HCT116 (cell line): Measurements from ENCODE around the gene HSD17B3. TPM values are rescaled to one million over a fixed set of nuclear protein-coding genes. Genes with fewer than 3 reads are reported as not detected.

ENCODE experiments used
- ATAC-seq: fragments of 200-7000 bp; cut with Tn5 transposase; 2 replicates; pipeline ENCODE4 v1.9.1; 2020; ENCODE audit warnings: mild to moderate bottlenecking, moderate library complexity
- BruUV-seq: library from RNA; stranded (reverse); fragments of 400-500 nt; replicated peaks from 2 replicates; lab custom pipeline; 2021; lab: Mats Ljungman, UMichigan
- CTCF ChIA-PET: fragments of 300-600 bp; sonication (Branson Sonifier 250); formaldehyde crosslinking; loops from one replicate; lab custom pipeline; 2021; ENCODE audit warnings: antibody characterized with exemption; lab: Charles Lee
- POLR2A ChIA-PET: fragments of 300-600, 350-600 bp; sonication (Branson Sonifier 250); formaldehyde crosslinking; loops from one replicate; lab custom pipeline; 2021; ENCODE audit warnings: antibody characterized with exemption; lab: Charles Lee
- RAD21 ChIA-PET, 2 experiments: fragments of 300-600 bp; sonication (Branson Sonifier 250); formaldehyde crosslinking; loops; one replicate each; lab custom pipeline; 2023; ENCODE audit warnings: low total read pairs in 2 of 2; ENCODE audit not compliant: uncharacterized antibody in 2 of 2, unreplicated experiment in 2 of 2, low non-redundant PET in 1 of 2; lab: Charles Lee
- DNase-seq: peaks from one replicate; pipeline ENCODE4 v3.0.0-alpha.2; 2010; ENCODE audit warnings: low read depth, low spot score
- H2AFZ ChIP-seq: fragments of 200-600 bp; shearing (Covaris generic), sonication (generic); 2 replicates; pipeline ENCODE4 v1.6.1; 2017; ENCODE audit warnings: low read depth, mixed run types, mixed read lengths, antibody characterized with exemption, low read length; ENCODE audit not compliant: poor library complexity, severe bottlenecking
- H3K27ac ChIP-seq: 2 replicates; pipeline ENCODE4 v1.5.1; 2012; ENCODE audit warnings: low read depth, low read length
- H3K27me3 ChIP-seq: fragments of 200-600 bp; sonication (generic); 2 replicates; pipeline ENCODE4 v1.6.1; 2016; ENCODE audit warnings: mixed run types, low read length, mixed read lengths; ENCODE audit not compliant: insufficient read depth
- H3K36me3 ChIP-seq, 2 experiments: fragments of 200-500 bp in 1 of 2; fragments of 200-600 bp in 1 of 2; sonication (Bioruptor generic) in 1 of 2; sonication (generic) in 1 of 2; 2 replicates each; pipeline versions ENCODE4 v1.5.1 to v1.6.1; 2014 to 2016; ENCODE audit warnings: low read length in 2 of 2, inconsistent platforms in 1 of 2, mixed read lengths in 1 of 2, mixed run types in 1 of 2; ENCODE audit not compliant: insufficient read depth in 2 of 2, control insufficient read depth in 1 of 2
- H3K4me1 ChIP-seq, 2 experiments: fragments of 200-600 bp in 1 of 2; sonication (generic) in 1 of 2; 2 replicates each; pipeline versions ENCODE4 v1.5.1 to v1.6.1; 2012 to 2017; ENCODE audit warnings: low read length in 2 of 2, inconsistent platforms in 1 of 2, mild to moderate bottlenecking in 1 of 2, mixed read lengths in 1 of 2, mixed run types in 1 of 2, moderate library complexity in 1 of 2; ENCODE audit not compliant: insufficient read depth in 2 of 2, control insufficient read depth in 1 of 2
- H3K4me2 ChIP-seq: fragments of 200-600 bp; sonication (generic); 2 replicates; pipeline ENCODE4 v1.6.1; 2017; ENCODE audit warnings: mixed run types, low read length, mixed read lengths
- H3K4me3 ChIP-seq, 2 experiments: fragments of 200-600 bp in 1 of 2; sonication (generic) in 1 of 2; replicated peaks in 1 of 2; 2 replicates each; pipeline ENCODE4 v1.5.1; 2011 to 2016; ENCODE audit warnings: low read length in 2 of 2, control low read depth in 1 of 2, low read depth in 1 of 2, mild to moderate bottlenecking in 1 of 2, mixed read lengths in 1 of 2, mixed run types in 1 of 2
- H3K79me2 ChIP-seq: fragments of 200-600 bp; sonication (generic); 2 replicates; pipeline ENCODE4 v1.6.1; 2017; ENCODE audit warnings: mild to moderate bottlenecking, mixed run types, low read length, moderate library complexity, mixed read lengths; ENCODE audit not compliant: insufficient read depth
- H3K9ac ChIP-seq: fragments of 200-600 bp; sonication (generic); 2 replicates; pipeline ENCODE4 v1.6.1; 2016; ENCODE audit warnings: low read length, mixed read lengths
- H3K9me2 ChIP-seq: fragments of 200-600 bp; sonication (generic), shearing (Covaris generic); 2 replicates; pipeline ENCODE4 v1.6.1; 2017; ENCODE audit warnings: mixed run types, mild to moderate bottlenecking, moderate library complexity; ENCODE audit not compliant: insufficient read depth
- H3K9me3 ChIP-seq, 2 experiments: fragments of 200-500 bp in 1 of 2; fragments of 200-600 bp in 1 of 2; sonication (Bioruptor generic) in 1 of 2; sonication (generic) in 1 of 2; 2 replicates each; pipeline ENCODE4 v1.6.1; 2014 to 2017; ENCODE audit warnings: low read length in 2 of 2, mixed read lengths in 2 of 2, inconsistent platforms in 1 of 2, low read depth in 1 of 2, mild to moderate bottlenecking in 1 of 2, mixed run types in 1 of 2, moderate library complexity in 1 of 2; ENCODE audit not compliant: control insufficient read depth in 1 of 2, insufficient read depth in 1 of 2
- H4K20me1 ChIP-seq: fragments of 200-600 bp; sonication (generic), shearing (Covaris generic); 2 replicates; pipeline ENCODE4 v1.6.1; 2017; ENCODE audit warnings: mixed run types, mild to moderate bottlenecking, moderate library complexity; ENCODE audit not compliant: insufficient read depth
- CBX3 ChIP-seq: IDR thresholded peaks from 2 replicates; pipeline ENCODE4 v1.6.1; 2012; ENCODE audit warnings: low read depth
- CTCF ChIP-seq, 3 experiments: fragments of 200-600 bp in 1 of 3; sonication (generic) in 1 of 3; IDR thresholded peaks in 2 of 3; conservative IDR thresholded peaks in 1 of 3; 2 replicates each; pipeline ENCODE4 v1.5.1; 2012 to 2017; ENCODE audit warnings: low read depth in 2 of 3, low read length in 2 of 3, antibody characterized with exemption in 1 of 3, borderline replicate concordance in 1 of 3, control low read depth in 1 of 3, mild to moderate bottlenecking in 1 of 3, mixed read lengths in 1 of 3, mixed run types in 1 of 3, moderate library complexity in 1 of 3; ENCODE audit not compliant: insufficient read depth in 1 of 3
- ELF1 ChIP-seq: IDR thresholded peaks from 2 replicates; pipeline ENCODE4 v1.6.1; 2012; ENCODE audit warnings: low read depth, borderline replicate concordance
- FOSL1 ChIP-seq: IDR thresholded peaks from 2 replicates; pipeline ENCODE4 v1.6.1; 2012; ENCODE audit warnings: low read depth
- RAD21 ChIP-seq: IDR thresholded peaks from 2 replicates; pipeline ENCODE4 v1.6.1; 2012; ENCODE audit warnings: low read depth, mild to moderate bottlenecking
- REST ChIP-seq: IDR thresholded peaks from 2 replicates; pipeline ENCODE4 v1.6.1; 2012; ENCODE audit warnings: low read depth
- TCF7L2 ChIP-seq: IDR thresholded peaks from 2 replicates; pipeline ENCODE4 v1.7.0; 2011; ENCODE audit warnings: borderline replicate concordance, inconsistent platforms; ENCODE audit not compliant: insufficient read depth, insufficient read length; ENCODE audit errors: extremely low read depth
- YY1 ChIP-seq: IDR thresholded peaks from 2 replicates; pipeline ENCODE4 v1.6.1; 2011; ENCODE audit warnings: low read length, low read depth, moderate library complexity, mild to moderate bottlenecking; ENCODE audit not compliant: insufficient replicate concordance; ENCODE audit errors: extremely low read depth
- ZFX ChIP-seq: fragments of 450-650 bp; IDR thresholded peaks from 2 replicates; pipeline ENCODE4 v1.6.1; 2017
- ZNF274 ChIP-seq: fragments of 200-500 bp; sonication (Bioruptor generic); IDR thresholded peaks from 2 replicates; pipeline ENCODE4 v1.6.1; 2014; ENCODE audit warnings: mild to moderate bottlenecking, low read depth, low read length, inconsistent platforms
- intact Hi-C: fragments of 100-400 bp; cut with micrococcal nuclease; formaldehyde crosslinking; loops from 2 replicates; pipeline ENCODE4 v1.10.0; 2022
- total RNA-seq: library from RNA; stranded (reverse); gene quantifications from one replicate; pipeline ENCODE4 v1.2.1, GENCODE V29; 2021; ENCODE audit not compliant: unreplicated experiment
- TF ChIP-seq, protein P1 (sequence below): IDR thresholded peaks from 2 replicates; pipeline ENCODE4 v1.6.1; 2012

Gene HSD17B3
- total RNA-seq, 1 experiment from 2014 or later = 0.37 TPM

- no peak for TF ChIP-seq REST
- TF ChIP-seq ZFX = no peak
- no peak for TF ChIP-seq FOSL1
Measured at GRCh38 chr9:96187151-96187555, 114.8 kb downstream of the HSD17B3 start (continued).

DNA sequence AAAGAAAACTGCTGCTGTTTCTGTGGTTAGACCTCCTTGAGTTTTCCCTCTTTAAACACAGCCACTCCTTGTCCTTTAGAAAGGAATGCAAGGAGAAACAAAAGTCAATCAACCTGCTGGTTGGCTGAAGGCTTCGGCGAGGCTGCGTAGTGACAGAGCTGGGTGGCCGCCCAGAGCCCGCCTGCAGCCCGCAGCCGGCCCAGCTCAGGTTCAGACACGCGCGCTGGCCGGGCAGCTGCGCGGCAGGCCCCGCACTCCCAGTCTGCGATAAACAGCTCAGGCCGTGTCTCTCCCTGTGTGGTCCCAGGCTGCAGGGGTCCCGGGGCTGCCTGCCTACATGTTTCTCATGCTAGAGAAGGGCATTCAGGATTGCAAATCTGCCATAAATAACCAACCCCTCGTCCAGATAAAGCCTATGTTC, 115.4 kb downstream of the HSD17B3 start:
- ChIA-PET CTCF (no interaction called here), POLR2A (no interaction called here), RAD21 (no interaction called here)
- Histone ChIP-seq H3K79me2 (no peaks in the 10 kb centered on the region), H3K9me3 (no peaks in the 10 kb centered on the region), H4K20me1 (no peaks in the 10 kb centered on the region), H3K9ac (no peak overlapping the region), H3K27me3 (no peaks in the 10 kb centered on the region), H3K36me3 (no peaks in the 10 kb centered on the region), H3K4me1 (no peaks in the 10 kb centered on the region), H3K27ac (no peak overlapping the region), H3K4me3 (no peak overlapping the region), H2AFZ (no peak overlapping the region), H3K9me2 (no peaks in the 10 kb centered on the region), H3K4me2 (no peak overlapping the region)
- intact Hi-C loops = no loop called here
- ATAC-seq (no peak), DNase-seq (no peak)
- TF ChIP-seq ZFX (no peak), CTCF (IDR thresholded peaks at IDR 0.05 in 2 of 3, conservative IDR thresholded peaks at IDR 0.05 in 1 of 3; ENCODE audit: borderline replicate concordance in 1 of 3, insufficient read depth in 1 of 3, low read depth in 2 of 3, low read length in 2 of 3) (no peak), TCF7L2 (no peak), ZNF274 (no peak), CBX3 (no peak), YY1 (no peak), ELF1 (no peak), RAD21 (no peak), FOSL1 (no peak)
- TF ChIP-seq, protein P1, sequence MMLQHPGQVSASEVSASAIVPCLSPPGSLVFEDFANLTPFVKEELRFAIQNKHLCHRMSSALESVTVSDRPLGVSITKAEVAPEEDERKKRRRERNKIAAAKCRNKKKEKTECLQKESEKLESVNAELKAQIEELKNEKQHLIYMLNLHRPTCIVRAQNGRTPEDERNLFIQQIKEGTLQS = no peak
- no TSS peak for BruUV-seq
